H1 (cell line): Measurements from ENCODE around the gene BRD3OS. TPM values are rescaled to one million over a fixed set of nuclear protein-coding genes. Genes with fewer than 3 reads are reported as not detected.
"Not testable (repeated sequence)": the region's sequence is repeated elsewhere in the genome, so short reads cannot be mapped to it uniquely, and the experiment has no call there.

Source experiments
- CTCF ChIA-PET: fragments of 300-600 bp; sonication (Branson Sonifier 250); formaldehyde crosslinking; loops from one replicate; lab custom pipeline; 2021; ENCODE audit not compliant: partially characterized antibody; lab: Charles Lee
- POLR2A ChIA-PET: fragments of 300-600 bp; sonication (Branson Sonifier 250); formaldehyde crosslinking; loops from one replicate; lab custom pipeline; 2021; ENCODE audit warnings: inconsistent platforms; ENCODE audit not compliant: partially characterized antibody; lab: Charles Lee
- DNase-seq, 2 experiments: peaks; one replicate each; pipeline versions ENCODE4 v3.0.0 to v3.0.0-alpha.2; 2010 to 2022; ENCODE audit warnings: low spot score in 2 of 2, low read depth in 1 of 2, mixed read lengths in 1 of 2
- FAIRE-seq: peaks from 2 replicates; lab custom pipeline; 2011; peaks lifted over from hg19 to GRCh38; lab: Jason Lieb, UNC
- H2AFZ ChIP-seq: 2 replicates; pipeline ENCODE4 v1.8.1; 2012; ENCODE audit warnings: low read length, inconsistent platforms
- H2AK5ac ChIP-seq: 2 replicates; pipeline ENCODE4 v1.6.1; 2013; ENCODE audit warnings: low read depth, low read length
- H2BK120ac ChIP-seq: replicated peaks from 2 replicates; pipeline ENCODE3; 2013; ENCODE audit warnings: low read depth, low read length, inconsistent platforms
- H2BK12ac ChIP-seq: 2 replicates; pipeline ENCODE4 v1.6.1; 2013; ENCODE audit warnings: low read depth, low read length
- H2BK15ac ChIP-seq: 2 replicates; pipeline ENCODE4 v1.6.1; 2013; ENCODE audit warnings: low read length
- H2BK20ac ChIP-seq: 2 replicates; pipeline ENCODE4 v1.6.1; 2013; ENCODE audit warnings: low read length
- H2BK5ac ChIP-seq: 2 replicates; pipeline ENCODE4 v1.6.1; 2013; ENCODE audit warnings: low read depth, low read length
- H3K14ac ChIP-seq: 2 replicates; pipeline ENCODE4 v1.6.1; 2013; ENCODE audit warnings: inconsistent platforms; ENCODE audit not compliant: insufficient read length
- H3K18ac ChIP-seq: 2 replicates; pipeline ENCODE4 v1.6.1; 2013; ENCODE audit warnings: low read length; ENCODE audit errors: extremely low read depth
- H3K23ac ChIP-seq: 2 replicates; pipeline ENCODE4 v1.6.1; 2013; ENCODE audit warnings: inconsistent platforms; ENCODE audit not compliant: insufficient read length
- H3K23me2 ChIP-seq: 2 replicates; pipeline ENCODE4 v1.6.1; 2013; ENCODE audit warnings: low read depth, low read length
- H3K27ac ChIP-seq: 2 replicates; pipeline ENCODE4 v1.6.1; 2011; ENCODE audit warnings: low read depth, low read length, inconsistent platforms
- H3K27me3 ChIP-seq, 4 experiments: replicated peaks in 1 of 4; 1 replicate in 1 of 4; 2 replicates in 3 of 4; pipeline versions ENCODE4 v1.6.1 to v1.8.1; 2011 to 2013; ENCODE audit warnings: low read length in 3 of 4, mild to moderate bottlenecking in 3 of 4, inconsistent platforms in 2 of 4, mixed read lengths in 2 of 4, moderate library complexity in 1 of 4; ENCODE audit not compliant: control insufficient read depth in 3 of 4, insufficient read depth in 3 of 4; ENCODE audit errors: extremely low read depth in 1 of 4
- H3K36me3 ChIP-seq, 4 experiments: 2 replicates each; pipeline versions ENCODE4 v1.6.1 to v1.8.1; 2011 to 2013; ENCODE audit warnings: mild to moderate bottlenecking in 4 of 4, low read length in 3 of 4, moderate library complexity in 2 of 4, control low read depth in 1 of 4, inconsistent platforms in 1 of 4; ENCODE audit not compliant: insufficient read depth in 4 of 4, control insufficient read depth in 2 of 4
- H3K4ac ChIP-seq: replicated peaks from 2 replicates; pipeline ENCODE3; 2013; ENCODE audit warnings: low read length, low read depth, mixed read lengths, inconsistent platforms; ENCODE audit not compliant: insufficient read length
- H3K4me1 ChIP-seq, 4 experiments: replicated peaks in 1 of 4; 1 replicate in 1 of 4; 2 replicates in 3 of 4; pipeline versions ENCODE4 v1.6.1 to v1.8.1; 2011 to 2013; ENCODE audit warnings: low read length in 3 of 4, inconsistent platforms in 2 of 4, mixed read lengths in 1 of 4; ENCODE audit not compliant: insufficient read depth in 4 of 4, control insufficient read depth in 3 of 4
- H3K4me2 ChIP-seq, 2 experiments: 2 replicates each; pipeline versions ENCODE4 v1.6.1 to v1.8.1; 2011 to 2013; ENCODE audit warnings: low read depth in 2 of 2, low read length in 2 of 2, control low read depth in 1 of 2, inconsistent platforms in 1 of 2, mild to moderate bottlenecking in 1 of 2; ENCODE audit not compliant: insufficient read depth in 1 of 2
- H3K4me3 ChIP-seq, 4 experiments: fragments of 200-600, 300-600 bp in 1 of 4; sonication (generic), shearing (Covaris generic), sonication (Bioruptor Twin) in 1 of 4; 2 replicates each; pipeline versions ENCODE4 v1.5.1 to v1.8.1; 2011 to 2016; ENCODE audit warnings: low read length in 4 of 4, low read depth in 3 of 4, control low read depth in 2 of 4, inconsistent platforms in 2 of 4, mild to moderate bottlenecking in 2 of 4, mixed read lengths in 1 of 4, moderate library complexity in 1 of 4; ENCODE audit not compliant: insufficient read depth in 2 of 4; ENCODE audit errors: extremely low read depth in 1 of 4
- H3K56ac ChIP-seq: replicated peaks from 2 replicates; pipeline ENCODE3; 2013; ENCODE audit warnings: low read depth, mild to moderate bottlenecking, mixed read lengths, low read length, inconsistent platforms; ENCODE audit not compliant: insufficient read length
- H3K79me1 ChIP-seq: 2 replicates; pipeline ENCODE4 v1.6.1; 2013; ENCODE audit warnings: low read depth, low read length, control low read depth
- H3K79me2 ChIP-seq, 2 experiments: 2 replicates each; pipeline versions ENCODE4 v1.6.1 to v1.8.1; 2012 to 2013; ENCODE audit warnings: low read length in 2 of 2, mild to moderate bottlenecking in 2 of 2, inconsistent platforms in 1 of 2; ENCODE audit not compliant: insufficient read depth in 2 of 2, control insufficient read depth in 1 of 2
- H3K9ac ChIP-seq, 4 experiments: replicated peaks in 1 of 4; 1 replicate in 1 of 4; 2 replicates in 3 of 4; pipeline versions ENCODE4 v1.6.1 to v1.8.1; 2011 to 2013; ENCODE audit warnings: low read depth in 3 of 4, low read length in 3 of 4, control low read depth in 2 of 4, mild to moderate bottlenecking in 2 of 4, moderate library complexity in 2 of 4, inconsistent platforms in 1 of 4; ENCODE audit errors: extremely low read depth in 1 of 4
- H3K9me3 ChIP-seq, 2 experiments: 2 replicates each; pipeline versions ENCODE4 v1.6.1 to v1.8.1; 2012 to 2013; ENCODE audit warnings: mild to moderate bottlenecking in 2 of 2, moderate library complexity in 2 of 2, control low read depth in 1 of 2, inconsistent platforms in 1 of 2, low read depth in 1 of 2, low read length in 1 of 2, mixed read lengths in 1 of 2; ENCODE audit not compliant: insufficient read depth in 2 of 2
- H4K20me1 ChIP-seq, 2 experiments: replicated peaks in 1 of 2; 2 replicates each; pipeline versions ENCODE3 to v1.8.1; 2011 to 2013; ENCODE audit warnings: inconsistent platforms in 2 of 2, low read length in 2 of 2, mild to moderate bottlenecking in 1 of 2; ENCODE audit not compliant: insufficient read depth in 2 of 2, control insufficient read depth in 1 of 2
- H4K5ac ChIP-seq: 2 replicates; pipeline ENCODE4 v1.6.1; 2013; ENCODE audit warnings: low read length, low read depth, mixed read lengths, inconsistent platforms; ENCODE audit not compliant: insufficient read length
- H4K8ac ChIP-seq: 2 replicates; pipeline ENCODE4 v1.8.0; 2013; ENCODE audit warnings: mild to moderate bottlenecking, moderate library complexity, low read length, inconsistent platforms; ENCODE audit not compliant: insufficient read depth; ENCODE audit errors: extremely low read depth
- H4K91ac ChIP-seq: replicated peaks from 2 replicates; pipeline ENCODE3; 2013; ENCODE audit warnings: low read length, mixed read lengths, inconsistent platforms; ENCODE audit not compliant: insufficient read length
- KDM1A ChIP-seq: fragments of 200-600, 300-600 bp; sonication (generic); IDR thresholded peaks from 2 replicates; pipeline ENCODE4 v1.7.1; 2016; ENCODE audit warnings: mild to moderate bottlenecking, low read length, borderline replicate concordance
- MAX ChIP-seq: IDR thresholded peaks from 2 replicates; pipeline ENCODE4 v1.6.1; 2012; ENCODE audit warnings: inconsistent platforms
- NANOG ChIP-seq: IDR thresholded peaks from 2 replicates; pipeline ENCODE4 v1.6.1; 2011; ENCODE audit warnings: low read length, low read depth, mild to moderate bottlenecking, inconsistent platforms; ENCODE audit not compliant: insufficient read depth, poor library complexity, severe bottlenecking
- SRF ChIP-seq: IDR thresholded peaks from 2 replicates; pipeline ENCODE4 v1.6.1; 2011; ENCODE audit warnings: mild to moderate bottlenecking, low read depth, low read length, moderate library complexity
- USF2 ChIP-seq: IDR thresholded peaks from 2 replicates; pipeline ENCODE4 v1.6.1; 2011; ENCODE audit warnings: low read length, improper control_type of control experiment
- whole genome bisulfite sequencing, 2 experiments: shearing (Covaris generic) in 1 of 2; methylation state at CpG; one replicate each; pipeline versions ENCODE4 v1.1.6 to v1.1.7; 2013 to 2015; ENCODE audit warnings: low lambda C conversion rate in 2 of 2, mixed read lengths in 2 of 2, inconsistent platforms in 1 of 2, low coverage in 1 of 2, missing lambda C conversion rate in 1 of 2; ENCODE audit not compliant: insufficient replicate concordance in 2 of 2, insufficient coverage in 1 of 2, insufficient read length in 1 of 2; ENCODE audit errors: extremely low coverage in 1 of 2, missing lambda C conversion rate in 1 of 2; 5-methylcytosine and 5-hydroxymethylcytosine counted together
- polyA plus RNA-seq, 7 experiments: library from polyadenylated mRNA; depleted of rRNA in 3 of 7; stranded (reverse) in 5 of 7; unstranded in 2 of 7; fragments of >200 nt in 5 of 7; fragments of 200-250 nt in 2 of 7; gene quantifications; 1 replicate in 5 of 7; 2 replicates in 1 of 7; 4 replicates in 1 of 7; pipeline versions ENCODE4 v1.2.1 to v1.2.3, GENCODE V29; 2011 to 2013; ENCODE audit warnings: missing spikeins in 2 of 7, mixed read lengths in 2 of 7
- total RNA-seq: library from RNA; stranded (reverse); fragmentation: NEBNext Ultra II Directional; extraction: Animal tissue kit (Norgen Biotek cat#: 25700); gene quantifications from 2 replicates; pipeline ENCODE4 v1.2.1, GENCODE V29; 2021

Gene BRD3OS
- total and polyA plus RNA-seq, 2 of the 8 experiments (the other 6 are each of a cell fraction or from before 2014, with no cell fraction given) = 12.7 to 20.2 TPM

- TF ChIP-seq NANOG (no peak), KDM1A (no peak), SRF (no peak), MAX (no peak), USF2 (no peak)
Measured at GRCh38 chr9:133987946-133988665, 37.2 kb upstream of the BRD3OS start (continued).

GRCh38 chr9:133988771-133989170, 36.5 kb upstream of the BRD3OS start:
- H3K9ac ChIP-seq, H3K18ac ChIP-seq, H2BK120ac ChIP-seq, POLR2A ChIA-PET, H3K23me2 ChIP-seq, DNase-seq, H2AK5ac ChIP-seq, H3K4me3 ChIP-seq, H2BK5ac ChIP-seq, H3K14ac ChIP-seq, H2BK12ac ChIP-seq, H3K4ac ChIP-seq, H3K36me3 ChIP-seq, H3K56ac ChIP-seq, H4K8ac ChIP-seq, H4K91ac ChIP-seq, H4K5ac ChIP-seq, H2BK15ac ChIP-seq, H2BK20ac ChIP-seq, H2AFZ ChIP-seq, H3K9me3 ChIP-seq, H3K4me2 ChIP-seq, H3K27ac ChIP-seq, H3K23ac ChIP-seq, H3K27me3 ChIP-seq, FAIRE-seq: not testable (repeated sequence)
- H3K79me2 ChIP-seq = peaks cover 20 to 70% of the 10 kb centered on the region in 2 experiments; a peak in 3 of 4 replicates
- CTCF ChIA-PET = interaction anchor here (0.7 to 1.2 kb wide), 3 partner anchors 32 to 207 kb away, joined by 3 to 4 read pairs (median 3); no protein-coding TSS in a partner anchor
- peaks cover 23 to 32% of the 10 kb centered on the region in 2 experiments for H4K20me1 ChIP-seq
- peaks cover 0 to 18% (median 10%) of the 10 kb centered on the region in 4 experiments; a peak in 5 of 7 replicates for H3K4me1 ChIP-seq
- H3K79me1 ChIP-seq = peaks cover 12% of the 10 kb centered on the region
- WGBS, 2 experiments = 94% methylated on average over 14 of the region's 14 CpGs; no CpG with 5 or more reads in 1 of the 2 experiments
